Dedifferentiated amniotic fluid mesenchymal stem cell (primary cell): ENCODE data around the gene RNF43.

ENCODE experiments used
- DNase-seq: peaks from one replicate; pipeline ENCODE4 v3.0.0-alpha.2; 2016; ENCODE audit errors: extremely low spot score

The RNF43 gene

DNA sequence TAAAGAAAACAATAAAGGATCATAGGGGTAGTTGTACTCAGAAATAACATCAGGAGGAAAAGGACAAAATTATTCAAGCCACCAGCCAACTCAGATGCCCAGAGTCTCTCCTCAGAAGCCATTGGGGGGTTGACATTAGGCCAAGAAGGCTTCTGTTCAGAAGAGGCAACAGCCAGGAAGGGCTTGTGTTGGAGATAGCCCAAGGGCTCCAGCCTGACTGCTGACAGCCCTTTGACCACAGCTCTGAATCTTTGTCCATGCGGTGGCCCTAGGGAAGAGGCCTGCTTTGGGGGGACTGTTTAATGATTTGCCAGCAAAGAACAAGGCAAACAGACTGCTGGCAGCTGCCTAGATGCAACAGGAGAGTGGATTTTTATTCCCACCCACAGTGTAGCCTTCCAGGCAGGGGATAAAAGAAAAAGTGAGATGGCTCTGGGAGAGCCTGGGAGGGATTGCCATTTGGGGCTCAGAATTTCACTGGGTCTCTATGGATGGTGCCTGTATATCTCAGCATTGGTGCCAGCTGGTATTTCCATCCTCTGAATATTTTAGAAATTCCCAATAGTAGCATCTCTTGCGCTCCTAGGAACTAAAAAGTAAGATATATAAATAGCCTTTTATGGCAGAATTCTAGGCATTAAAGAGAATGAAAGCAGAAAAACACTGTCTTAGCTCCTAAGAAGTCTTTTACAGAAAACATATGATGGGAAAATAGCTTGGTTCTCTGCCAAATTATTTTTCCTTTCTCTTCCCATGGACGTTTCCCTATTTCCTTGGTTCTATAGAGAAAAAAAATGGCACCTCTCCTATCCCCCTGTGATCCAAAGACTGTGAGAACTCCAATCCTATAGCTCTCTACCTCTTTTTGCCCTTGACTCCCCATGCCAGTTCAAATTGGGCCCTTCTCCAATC lies 36.0 kb downstream of the RNF43 start:
- DNase-seq = no peak

GRCh38 chr17:58380207-58381123 lies 36.9 kb downstream of the RNF43 start:
- DNase-seq = no peak

DNA sequence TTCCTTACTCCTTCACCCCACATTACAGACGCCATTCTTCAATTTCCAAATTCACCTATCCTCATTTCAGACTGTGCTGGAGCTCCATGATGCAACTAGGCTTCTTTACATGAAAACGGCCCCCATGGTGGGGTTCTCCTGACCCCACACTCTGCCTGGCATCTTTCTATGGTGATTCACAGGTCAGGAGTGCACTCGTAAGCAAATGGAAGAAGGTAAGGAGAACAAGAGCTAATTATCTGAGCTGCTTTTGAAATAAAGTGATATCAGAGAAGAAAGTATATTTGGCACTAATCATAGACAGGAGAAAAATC lies 37.9 kb downstream of the RNF43 start:
- DNase-seq = no peak

- no peak for DNase-seq
These were observed 38.4 kb downstream of the RNF43 start for GRCh38 chr17:58378733-58379510.

DNA sequence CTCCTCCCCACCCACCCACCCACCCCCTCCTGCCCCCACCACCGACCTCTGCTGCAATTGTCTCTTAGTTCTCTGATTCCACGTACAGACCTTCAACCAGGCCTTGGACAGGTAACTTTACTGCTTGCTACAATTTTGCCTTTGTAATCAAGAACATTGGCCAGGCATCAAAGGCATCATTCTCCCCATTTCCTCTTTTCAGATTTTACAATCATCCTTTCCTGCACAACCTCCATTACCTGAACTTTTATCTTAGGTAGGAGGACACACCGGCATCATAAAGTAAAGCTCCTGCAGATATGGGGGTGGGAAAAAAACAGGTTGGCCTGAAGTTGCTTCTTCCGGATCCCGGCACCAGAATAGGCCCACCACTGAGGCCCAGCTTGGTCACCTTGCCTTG lies 39.7 kb downstream of the RNF43 start:
- no peak for DNase-seq

DNA sequence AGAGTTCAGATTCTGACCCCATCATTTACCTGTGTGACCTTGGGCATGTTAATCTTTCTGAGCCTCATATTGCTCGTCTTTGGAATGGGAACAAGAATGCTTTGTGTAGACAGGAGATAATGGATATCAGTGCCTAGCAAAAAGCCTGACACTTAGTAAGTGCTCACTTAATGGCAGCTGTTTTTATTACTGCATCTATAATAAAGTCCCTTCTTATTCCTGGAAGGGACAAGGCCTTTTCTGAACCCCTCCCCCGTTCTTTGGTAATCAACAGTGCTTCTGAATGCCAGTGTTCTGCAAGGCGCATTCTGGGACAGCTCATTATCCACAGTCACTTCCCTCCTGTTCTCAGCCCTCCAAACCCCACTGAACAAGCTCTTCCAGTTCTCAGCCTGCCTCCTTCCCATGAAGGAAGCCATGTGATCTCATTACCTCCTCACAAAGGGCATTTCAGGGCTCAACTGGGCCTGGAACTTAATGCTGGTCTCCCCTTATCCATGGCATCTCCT lies 40.2 kb downstream of the RNF43 start:
- no peak for DNase-seq

GRCh38 chr17:58376472-58377000 lies 40.8 kb downstream of the RNF43 start:
- DNase-seq = no peak

DNA sequence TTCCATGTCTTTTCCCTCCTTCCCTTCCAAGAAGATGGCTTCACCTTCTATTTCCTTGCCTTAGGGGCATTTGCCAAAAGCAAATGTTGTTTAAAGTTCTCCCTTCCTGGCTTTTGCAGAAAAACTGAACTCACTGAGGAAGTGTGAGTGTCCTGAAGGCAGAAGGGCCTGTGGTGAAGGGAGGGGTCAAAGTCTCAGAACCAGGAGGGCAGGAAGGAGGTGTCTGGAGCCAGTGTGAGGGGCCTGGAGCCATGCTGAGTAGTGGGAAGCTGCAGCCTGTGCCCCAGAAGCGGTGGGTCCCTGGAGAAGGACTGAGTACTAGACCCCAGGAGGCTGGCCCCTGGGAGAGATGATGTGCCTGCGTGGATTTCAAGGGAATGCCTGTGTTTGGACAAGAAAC lies 41.5 kb downstream of the RNF43 start:
- DNase-seq = no peak

GRCh38 chr17:58375256-58375655 lies 42.1 kb downstream of the RNF43 start:
- DNase-seq = no peak

DNA sequence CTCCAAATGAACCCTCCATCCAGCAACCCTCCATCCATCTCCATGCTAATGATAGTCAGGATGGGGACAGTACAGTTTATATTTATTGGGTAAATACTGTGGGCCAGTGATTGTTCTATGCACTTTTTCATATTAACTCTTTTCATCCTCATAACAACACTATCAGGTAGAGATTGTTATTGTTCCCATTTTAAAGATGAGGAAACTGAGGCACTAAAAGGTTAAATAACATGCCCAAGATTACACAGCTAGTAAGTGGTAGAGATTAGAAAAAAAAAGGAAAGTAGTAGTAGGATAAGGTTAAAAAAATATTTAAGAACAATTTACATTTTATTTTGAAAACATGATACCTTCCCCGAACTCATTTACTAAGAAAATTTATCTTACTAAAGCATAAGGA lies 43.4 kb downstream of the RNF43 start:
- DNase-seq = no peak

DNA sequence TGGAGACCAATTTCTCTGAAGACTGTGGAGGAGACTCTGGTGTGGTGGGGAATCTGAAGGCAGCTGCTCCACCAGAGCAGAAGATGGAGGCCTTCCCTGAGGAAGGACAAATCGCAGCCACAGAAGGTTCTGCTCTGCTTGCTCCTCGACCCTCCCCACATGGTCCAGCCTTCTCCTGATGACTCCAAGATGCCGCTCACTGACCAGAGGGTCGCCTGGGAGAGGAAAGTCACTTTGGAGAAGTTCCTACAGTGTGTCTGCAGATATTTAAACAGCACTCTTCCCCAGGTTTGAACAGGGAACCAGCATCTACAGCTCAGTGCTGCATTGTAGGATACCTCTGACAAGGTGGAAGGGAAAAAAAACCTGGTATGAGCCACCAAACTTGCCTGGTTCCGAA lies 44.3 kb downstream of the RNF43 start:
- DNase-seq = no peak

DNA sequence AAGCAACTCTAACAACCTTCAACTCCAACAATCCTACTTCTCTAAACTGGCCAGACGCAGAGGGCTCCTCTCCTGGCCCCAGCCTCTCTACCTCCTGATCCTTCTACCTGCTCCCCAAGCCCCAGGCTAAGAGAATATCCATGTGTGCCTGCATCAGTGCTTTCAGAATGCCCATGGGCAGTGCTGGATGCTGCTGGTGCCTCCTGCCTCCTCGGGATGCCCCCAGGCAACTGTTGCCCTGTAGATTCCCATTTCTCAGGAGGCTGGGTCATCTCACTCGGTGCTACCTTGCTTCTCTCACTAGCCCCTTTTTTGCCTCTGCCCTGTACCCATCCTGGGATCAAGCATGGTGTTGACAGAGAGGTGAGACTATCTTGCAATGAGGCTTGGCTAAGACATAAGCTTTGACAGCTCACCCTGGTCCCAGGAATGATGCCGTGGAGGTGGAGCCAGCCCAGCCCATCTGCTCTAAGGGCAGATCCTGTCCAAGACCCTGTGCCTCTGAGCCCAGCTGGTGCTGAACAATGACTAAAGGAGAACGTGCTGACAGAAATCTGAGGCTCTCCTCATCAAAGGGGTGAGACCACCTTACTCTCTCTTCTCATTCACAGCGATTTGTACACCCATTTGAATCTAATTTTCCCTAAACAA lies 45.9 kb downstream of the RNF43 start:
- DNase-seq = no peak

GRCh38 chr17:58370716-58371115 lies 46.6 kb downstream of the RNF43 start:
- no peak for DNase-seq

- DNase-seq = no peak
These were observed 47.0 kb downstream of the RNF43 start for GRCh38 chr17:58370309-58370708.

DNA sequence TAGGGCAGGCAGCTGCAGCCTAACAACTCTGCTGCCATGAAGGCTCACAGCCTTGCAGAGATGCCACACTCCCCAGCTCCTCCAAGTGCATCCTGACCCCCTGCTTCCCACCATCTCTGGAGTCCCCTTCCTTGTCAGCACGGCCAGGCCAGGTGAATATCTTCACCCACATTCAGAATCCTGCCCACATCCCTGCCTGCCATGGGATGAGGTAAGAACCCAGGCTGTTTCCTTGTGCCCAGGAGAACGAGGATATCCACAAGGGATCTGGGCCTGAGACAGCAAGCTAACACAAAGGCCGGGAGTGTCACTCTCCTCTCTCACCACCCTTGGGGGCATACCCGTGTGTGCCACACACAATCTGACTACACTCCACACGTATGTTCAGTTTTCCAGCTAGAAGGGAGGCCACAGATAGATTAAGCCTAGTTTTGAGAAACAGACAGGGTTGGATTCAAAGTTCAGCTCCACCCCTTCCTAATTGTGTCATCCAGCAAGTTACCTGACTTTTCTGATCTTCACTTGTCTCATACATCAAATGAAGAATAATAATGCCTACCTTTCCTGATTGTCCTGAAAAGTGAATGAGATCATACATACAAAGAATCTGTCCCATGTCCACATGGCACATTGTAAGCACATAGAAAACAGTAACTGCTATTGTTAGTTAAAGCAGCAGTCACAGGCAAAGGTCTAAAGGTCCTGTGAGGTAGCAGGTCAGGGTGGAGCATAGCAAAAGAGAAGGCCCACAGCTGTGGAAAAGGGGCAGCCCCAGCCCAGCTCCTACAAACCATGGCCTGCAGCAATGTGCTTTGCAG lies 47.9 kb downstream of the RNF43 start:
- no peak for DNase-seq

DNA sequence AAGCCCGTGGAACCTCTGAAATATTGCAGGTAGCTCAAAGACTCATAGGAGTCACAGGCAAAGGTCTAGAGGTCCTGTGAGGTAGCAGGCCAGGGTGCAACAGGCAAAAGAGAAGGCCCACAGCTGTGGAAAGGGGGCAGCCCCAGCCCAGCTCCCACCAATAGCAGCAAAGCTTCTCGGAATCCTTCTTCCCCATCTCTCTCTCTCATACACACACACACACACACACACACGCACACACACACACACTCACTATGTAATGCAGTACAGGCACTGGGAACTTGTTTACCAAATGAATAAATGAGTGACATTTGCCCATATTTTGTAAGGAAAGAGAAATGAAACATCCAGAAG lies 48.5 kb downstream of the RNF43 start:
- DNase-seq = no peak
